ENCODE measurements around the gene CPT1A.
A peak's percentile ranks its signal among the peaks of the same experiment; 100 is the strongest.

The CPT1A gene

GRCh38 chr11:68750195-68751003 is 91.3 kb downstream of the CPT1A start:
- peak; percentile 26 for DNase-seq

- DNase-seq: no peak
These were observed 92.2 kb downstream of the CPT1A start for GRCh38 chr11:68749229-68750123.

GRCh38 chr11:68748061-68748460 is 93.7 kb downstream of the CPT1A start:
- DNase-seq: no peak

GRCh38 chr11:68743539-68743938 is 98.2 kb downstream of the CPT1A start:
- no peak for DNase-seq

GRCh38 chr11:68741463-68741862 is 100.3 kb downstream of the CPT1A start:
- no peak for DNase-seq

GRCh38 chr11:68735646-68736045 is 106.1 kb downstream of the CPT1A start:
- no peak for DNase-seq

- no peak for DNase-seq
These were observed 106.6 kb downstream of the CPT1A start for GRCh38 chr11:68735125-68735524.

- no peak for DNase-seq
These were observed 107.6 kb downstream of the CPT1A start for GRCh38 chr11:68734111-68734510.

GRCh38 chr11:68727783-68728182 is 113.9 kb downstream of the CPT1A start:
- DNase-seq: no peak

GRCh38 chr11:68724293-68724692 is 117.4 kb downstream of the CPT1A start:
- DNase-seq: no peak

GRCh38 chr11:68722143-68722542 is 119.6 kb downstream of the CPT1A start:
- DNase-seq: no peak

GRCh38 chr11:68721075-68721474 is 120.6 kb downstream of the CPT1A start:
- DNase-seq: no peak

GRCh38 chr11:68715456-68716122 is 126.1 kb downstream of the CPT1A start:
- no peak for DNase-seq

GRCh38 chr11:68714060-68714856 is 127.5 kb downstream of the CPT1A start:
- no peak for DNase-seq

GRCh38 chr11:68711114-68711513 is 130.6 kb downstream of the CPT1A start:
- no peak for DNase-seq

- DNase-seq: no peak
These were observed 131.3 kb downstream of the CPT1A start for GRCh38 chr11:68710409-68710808.

- no peak for DNase-seq
These were observed 132.7 kb downstream of the CPT1A start for GRCh38 chr11:68709062-68709461.

- DNase-seq: no peak
These were observed 134.2 kb downstream of the CPT1A start for GRCh38 chr11:68707527-68707926.

- DNase-seq: no peak
These were observed 136.8 kb downstream of the CPT1A start for GRCh38 chr11:68704887-68705286.
